HG03066 (cell line): Measurements from ENCODE around the gene GAP43.
"Not testable (repeated sequence)": the region's sequence is repeated elsewhere in the genome, so short reads cannot be mapped to it uniquely, and the experiment has no call there.

Source experiments
- ATAC-seq: cut with Tn5 transposase; IDR thresholded peaks from one replicate; pipeline ENCODE4 v1.9.1; 2021; ENCODE audit warnings: low read depth; ENCODE audit not compliant: unreplicated experiment

GAP43 gene

DNA sequence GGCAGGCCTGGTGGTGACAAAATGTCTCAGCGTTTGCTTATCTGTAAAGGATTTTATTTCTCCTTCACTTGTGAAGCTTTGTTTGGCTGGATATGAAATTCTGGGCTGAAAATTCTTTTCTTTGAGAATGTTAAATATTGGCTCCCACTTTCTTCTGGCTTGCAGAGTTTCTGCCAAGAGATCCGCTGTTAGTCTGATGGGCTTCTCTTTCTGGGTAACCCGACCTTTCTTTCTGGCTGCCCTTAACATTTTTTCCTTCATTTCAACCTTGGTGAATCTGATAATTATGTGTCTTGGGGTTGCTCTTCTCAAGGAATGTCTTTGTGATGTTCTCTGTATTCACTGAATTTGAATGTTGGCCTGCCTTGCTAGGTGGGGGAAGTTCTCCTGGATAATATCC, 113.0 kb downstream of the GAP43 start:
- ATAC-seq = not testable (repeated sequence)

DNA sequence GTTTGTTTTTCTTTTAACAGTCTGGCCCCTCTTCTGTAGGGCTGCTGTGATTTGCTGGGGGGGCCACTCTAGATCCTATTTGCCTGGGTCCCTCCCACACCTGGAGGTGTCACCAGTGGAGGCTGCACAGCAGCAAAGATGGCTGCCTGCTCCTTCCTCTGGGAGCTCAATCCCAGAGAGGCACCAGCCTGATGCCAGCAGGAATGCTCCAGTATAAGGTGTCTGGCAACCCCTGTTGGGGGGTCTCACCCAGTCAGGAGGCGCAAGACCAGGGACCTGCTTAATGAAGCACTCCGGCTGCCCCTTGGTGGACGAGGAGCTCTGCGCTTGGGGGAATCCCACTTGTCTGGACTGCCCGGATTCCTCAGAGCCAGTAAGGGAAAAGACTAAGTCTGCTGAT, 118.3 kb downstream of the GAP43 start:
- no peak for ATAC-seq

DNA sequence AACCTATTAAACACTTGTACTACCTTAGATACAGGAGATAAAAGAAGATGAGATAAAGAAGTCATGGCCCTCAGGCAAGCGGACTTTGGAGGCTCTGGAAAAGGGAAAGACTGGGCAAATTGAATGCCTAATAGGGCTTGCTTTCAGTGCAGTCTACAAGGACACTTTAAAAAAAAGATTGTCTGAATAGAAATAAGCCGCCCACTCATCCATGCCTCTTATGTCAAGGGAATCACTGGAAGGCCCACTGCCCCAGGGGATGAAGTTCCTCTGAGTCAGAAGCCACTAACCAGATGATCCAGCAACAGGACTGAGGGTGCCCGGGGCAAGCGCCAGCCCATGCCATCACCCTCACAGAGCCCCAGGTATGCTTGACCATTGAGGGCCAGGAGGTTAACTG, 121.2 kb downstream of the GAP43 start:
- ATAC-seq = not testable (repeated sequence)

DNA sequence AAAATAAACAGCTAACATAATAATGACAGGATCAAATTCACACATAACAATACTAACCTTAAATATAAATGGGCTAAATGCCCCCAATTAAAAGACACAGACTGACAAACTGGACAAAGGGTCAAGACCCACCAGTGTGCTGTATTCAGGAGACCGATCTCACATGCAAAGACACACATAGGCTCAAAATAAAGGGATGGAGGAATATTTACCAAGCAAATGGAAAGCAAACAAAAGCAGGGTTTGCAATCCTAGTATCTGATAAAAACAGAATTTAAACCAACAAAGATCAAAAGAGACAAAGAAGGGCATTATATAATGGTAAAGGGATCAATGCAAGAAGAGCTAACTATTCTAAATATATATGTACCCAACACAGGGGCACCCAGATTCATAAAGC, 129.7 kb downstream of the GAP43 start:
- not testable (repeated sequence) for ATAC-seq

DNA sequence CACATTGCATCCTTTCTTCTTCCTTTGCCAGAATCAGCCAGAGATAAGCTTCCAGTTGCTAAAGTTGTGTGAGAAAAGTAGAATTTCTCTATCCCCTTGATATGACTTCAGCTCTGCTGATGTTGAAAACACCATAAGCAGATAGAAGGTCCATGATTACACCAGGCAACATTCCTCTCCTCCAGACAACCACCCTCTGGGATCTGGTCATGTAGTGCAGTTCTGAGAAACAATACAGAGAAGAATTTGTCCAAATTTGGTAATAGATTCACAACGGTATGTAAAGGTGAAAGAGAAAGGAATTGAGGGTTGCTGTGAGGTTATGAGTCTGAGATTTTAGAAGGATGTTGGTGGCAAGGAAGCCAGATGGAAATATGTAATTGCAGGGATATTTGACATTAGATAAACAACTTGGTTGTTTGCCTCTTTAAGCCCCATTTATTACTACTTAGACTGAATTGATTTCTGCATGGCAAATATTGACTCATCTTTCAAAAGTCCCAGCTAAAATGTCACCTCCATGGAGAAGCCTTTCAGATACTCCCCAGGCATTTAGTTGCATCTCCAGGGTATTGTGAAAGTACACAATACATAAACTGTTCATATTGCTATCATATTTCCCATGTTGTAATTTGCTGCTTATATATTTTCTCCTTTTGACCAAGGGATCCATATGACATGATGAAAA, 134.9 kb downstream of the GAP43 start:
- ATAC-seq = no peak

DNA sequence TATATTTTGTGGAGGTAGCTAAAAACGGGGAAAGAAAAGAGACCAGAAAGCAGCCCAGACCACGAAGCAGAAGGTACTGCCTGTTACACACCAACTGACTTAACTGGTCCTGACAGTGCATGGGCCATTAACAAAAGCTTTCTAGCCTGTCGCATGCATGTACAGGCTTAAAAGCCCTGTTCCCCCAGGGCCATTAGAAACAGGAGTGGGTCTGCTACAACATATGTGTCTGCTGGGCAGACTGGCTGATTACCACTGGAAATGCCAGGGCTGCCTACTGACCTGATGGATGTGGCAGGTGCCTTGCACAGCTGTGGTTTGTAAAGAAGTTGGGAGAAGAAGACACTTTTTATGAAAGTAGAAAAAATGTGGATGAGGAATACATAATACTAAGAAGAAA, 137.4 kb downstream of the GAP43 start:
- ATAC-seq = no peak

DNA sequence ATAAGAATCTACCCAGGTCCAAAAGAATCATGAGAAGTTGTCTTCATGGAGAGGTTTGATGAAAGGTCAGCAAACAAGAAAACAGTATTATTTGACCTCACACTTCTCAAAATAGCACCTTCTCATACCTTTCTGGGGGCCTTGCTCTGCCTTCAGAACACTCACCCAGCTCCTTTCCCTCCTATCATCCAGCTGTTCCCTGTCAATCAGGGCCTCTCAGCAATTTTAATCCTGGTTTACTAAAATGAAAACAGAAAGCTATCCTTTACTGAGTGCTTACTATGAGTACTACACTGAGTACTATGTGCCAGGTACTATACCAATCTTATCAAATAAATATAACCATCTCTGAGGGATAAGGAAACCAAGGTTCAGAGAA, 138.6 kb downstream of the GAP43 start:
- no peak for ATAC-seq

DNA sequence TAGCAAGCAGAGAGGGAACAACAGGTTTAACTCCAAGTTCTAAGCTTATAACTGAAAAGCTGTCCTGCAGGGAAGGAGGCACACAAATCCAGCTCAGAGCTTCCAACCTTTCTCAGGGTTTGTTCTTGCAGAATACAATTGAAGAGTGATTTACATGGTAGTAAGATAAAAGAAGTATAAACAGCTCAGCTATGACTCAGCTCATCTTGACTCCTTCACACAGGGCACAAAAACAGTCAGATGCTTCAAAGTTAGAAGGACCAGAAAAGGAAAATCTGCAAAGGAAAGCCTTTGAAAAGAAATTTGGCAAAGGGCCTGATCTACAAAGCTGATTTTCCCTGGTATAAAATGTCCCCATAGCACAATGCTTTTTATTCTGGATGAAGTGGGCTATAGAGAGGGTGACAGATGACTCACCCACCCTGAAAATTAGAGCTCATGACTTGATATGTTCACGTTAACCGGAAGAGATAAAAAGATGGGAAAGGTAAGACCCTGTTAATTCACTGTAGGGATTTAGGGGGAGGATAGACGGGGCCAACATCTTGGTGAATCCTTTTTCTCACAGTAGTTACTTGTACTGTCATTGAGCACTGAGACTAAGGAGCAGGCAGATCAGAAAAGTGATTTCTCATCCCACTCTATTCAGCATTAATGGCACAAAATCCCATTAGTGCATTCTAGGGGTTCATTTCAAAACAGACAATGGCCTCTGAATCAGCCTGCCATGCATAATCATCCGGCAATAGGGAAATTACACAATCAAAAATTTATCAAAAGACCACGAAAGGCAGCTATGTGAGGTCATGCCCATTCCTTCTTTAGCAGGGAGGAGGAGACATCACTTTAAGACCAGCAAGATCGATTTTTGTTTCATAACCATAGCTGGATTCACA, 143.5 kb downstream of the GAP43 start:
- no peak for ATAC-seq

DNA sequence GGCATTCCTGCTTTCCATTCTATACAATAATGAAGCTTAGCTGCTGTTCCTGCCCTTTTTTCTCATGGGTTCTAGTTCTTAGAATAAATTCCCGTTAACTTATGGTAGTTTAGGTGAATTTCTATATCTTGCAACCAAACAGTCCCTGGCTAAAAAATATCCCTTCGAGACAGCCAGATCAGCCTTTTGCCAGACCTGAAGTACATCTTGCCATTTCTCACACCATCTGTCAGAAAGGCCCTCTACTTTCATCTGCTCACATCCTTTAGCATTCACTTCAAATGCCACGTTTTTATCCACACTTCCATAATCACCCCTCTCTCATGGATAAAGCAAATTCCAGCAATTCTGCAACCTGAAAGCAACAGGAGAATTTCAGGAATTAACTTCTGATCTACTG, 145.4 kb downstream of the GAP43 start:
- no peak for ATAC-seq
